ENCODE results near the gene SH3TC2.

DNA sequence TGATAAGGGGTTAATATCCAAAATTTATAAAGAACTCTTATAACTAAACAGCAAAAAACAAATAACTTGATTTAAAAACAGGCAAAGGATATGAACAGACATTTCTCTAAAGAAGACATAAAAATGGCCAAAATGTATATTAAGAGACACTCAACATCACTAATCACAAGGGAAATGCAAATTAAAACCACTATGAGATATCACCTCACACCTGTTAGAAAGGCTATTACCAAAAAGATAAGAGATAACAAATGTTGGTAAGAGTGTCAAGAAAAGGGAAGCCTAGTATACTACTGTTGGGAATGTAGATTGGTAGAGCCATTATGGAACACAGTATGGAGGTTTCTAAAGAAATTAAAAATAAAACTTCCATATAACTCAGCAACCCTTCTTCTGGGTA, 19.4 kb upstream of the SH3TC2 start:
- TF ChIP-seq, protein P1, sequence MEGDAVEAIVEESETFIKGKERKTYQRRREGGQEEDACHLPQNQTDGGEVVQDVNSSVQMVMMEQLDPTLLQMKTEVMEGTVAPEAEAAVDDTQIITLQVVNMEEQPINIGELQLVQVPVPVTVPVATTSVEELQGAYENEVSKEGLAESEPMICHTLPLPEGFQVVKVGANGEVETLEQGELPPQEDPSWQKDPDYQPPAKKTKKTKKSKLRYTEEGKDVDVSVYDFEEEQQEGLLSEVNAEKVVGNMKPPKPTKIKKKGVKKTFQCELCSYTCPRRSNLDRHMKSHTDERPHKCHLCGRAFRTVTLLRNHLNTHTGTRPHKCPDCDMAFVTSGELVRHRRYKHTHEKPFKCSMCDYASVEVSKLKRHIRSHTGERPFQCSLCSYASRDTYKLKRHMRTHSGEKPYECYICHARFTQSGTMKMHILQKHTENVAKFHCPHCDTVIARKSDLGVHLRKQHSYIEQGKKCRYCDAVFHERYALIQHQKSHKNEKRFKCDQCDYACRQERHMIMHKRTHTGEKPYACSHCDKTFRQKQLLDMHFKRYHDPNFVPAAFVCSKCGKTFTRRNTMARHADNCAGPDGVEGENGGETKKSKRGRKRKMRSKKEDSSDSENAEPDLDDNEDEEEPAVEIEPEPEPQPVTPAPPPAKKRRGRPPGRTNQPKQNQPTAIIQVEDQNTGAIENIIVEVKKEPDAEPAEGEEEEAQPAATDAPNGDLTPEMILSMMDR (IDR thresholded peaks at IDR 0.05): no peak
- TF ChIP-seq EZH2phosphoT487 (IDR thresholded peaks at IDR 0.05) (no peak), EZH2 (IDR thresholded peaks at IDR 0.05) (no peak)
